Neural cell (in vitro differentiated cells): ENCODE measurements around the gene WDR35. TPM values are rescaled to one million over a fixed set of nuclear protein-coding genes. Genes with fewer than 3 reads are reported as not detected.

Experiments
- H2AFZ ChIP-seq: fragments of 200-600, 300-800 bp; sonication (generic), shearing (Covaris generic); 2 replicates; pipeline ENCODE4 v1.6.0; 2014; ENCODE audit warnings: low read depth, mild to moderate bottlenecking, antibody characterized with exemption, low read length, moderate library complexity
- H3F3A ChIP-seq: fragments of 200-600 bp; shearing (Covaris generic); 2 replicates; pipeline ENCODE4 v1.6.1; 2016; ENCODE audit warnings: mild to moderate bottlenecking, moderate library complexity, mixed read lengths, antibody characterized with exemption, low read length; ENCODE audit not compliant: insufficient read depth, poor library complexity, severe bottlenecking
- H3K27ac ChIP-seq: fragments of 200-600, 300-800 bp; sonication (generic), shearing (Covaris generic); 2 replicates; pipeline ENCODE4 v1.5.1; 2014; ENCODE audit warnings: mild to moderate bottlenecking, low read length, moderate library complexity
- H3K27me3 ChIP-seq: fragments of 300-800, 200-600 bp; sonication (generic), shearing (Covaris generic); 2 replicates; pipeline ENCODE4 v1.6.0; 2014; ENCODE audit warnings: mild to moderate bottlenecking, low read depth, low read length, moderate library complexity; ENCODE audit not compliant: insufficient read depth
- H3K36me3 ChIP-seq: fragments of 300-800, 200-600 bp; sonication (generic), shearing (Covaris generic); 2 replicates; pipeline ENCODE4 v1.5.1; 2014; ENCODE audit warnings: mild to moderate bottlenecking, antibody characterized with exemption, low read length, moderate library complexity; ENCODE audit not compliant: insufficient read depth
- H3K4me2 ChIP-seq: fragments of 300-800, 200-600 bp; sonication (generic), shearing (Covaris generic); 2 replicates; pipeline ENCODE4 v1.6.0; 2014; ENCODE audit warnings: mild to moderate bottlenecking, low read length
- H3K4me3 ChIP-seq: fragments of 300-800, 200-600 bp; sonication (generic), shearing (Covaris generic); 2 replicates; pipeline ENCODE4 v1.5.1; 2014; ENCODE audit warnings: mild to moderate bottlenecking, low read length, moderate library complexity
- H3K79me2 ChIP-seq: fragments of 200-600 bp; shearing (Covaris generic); replicated peaks from 2 replicates; pipeline ENCODE4 v1.6.0; 2014; ENCODE audit warnings: mild to moderate bottlenecking, low read length, moderate library complexity; ENCODE audit not compliant: insufficient read depth
- H3K9ac ChIP-seq: fragments of 300-800, 200-600 bp; sonication (generic), shearing (Covaris generic); 2 replicates; pipeline ENCODE4 v1.6.1; 2016; ENCODE audit warnings: mild to moderate bottlenecking, low read length, mixed read lengths
- H3K9me2 ChIP-seq: fragments of 200-600 bp; shearing (Covaris generic); 2 replicates; pipeline ENCODE4 v1.6.1; 2016; ENCODE audit warnings: mild to moderate bottlenecking, low read length, mixed read lengths; ENCODE audit not compliant: insufficient read depth
- H3K9me3 ChIP-seq: fragments of 200-600, 300-800 bp; sonication (generic), shearing (Covaris generic); 2 replicates; pipeline ENCODE4 v1.6.1; 2016; ENCODE audit warnings: mild to moderate bottlenecking, mixed run types, low read length, moderate library complexity, mixed read lengths
- H4K20me1 ChIP-seq: fragments of 200-600 bp; shearing (Covaris generic); 2 replicates; pipeline ENCODE4 v1.6.1; 2016; ENCODE audit warnings: mild to moderate bottlenecking, mixed run types; ENCODE audit not compliant: insufficient read depth
- EP300 ChIP-seq: fragments of 450-650 bp; conservative IDR thresholded peaks from 2 replicates; pipeline ENCODE4 v1.6.1; 2014; ENCODE audit warnings: antibody characterized with exemption, mild to moderate bottlenecking, moderate library complexity; ENCODE audit not compliant: poor library complexity, severe bottlenecking
- EZH2 ChIP-seq: fragments of 200-600, 300-800 bp; shearing (Covaris generic), sonication (generic); IDR thresholded peaks from 2 replicates; pipeline ENCODE4 v1.6.1; 2014; ENCODE audit warnings: antibody characterized with exemption, low read length, borderline replicate concordance, mild to moderate bottlenecking; ENCODE audit not compliant: insufficient read depth, poor library complexity, severe bottlenecking
- MXI1 ChIP-seq: fragments of 450-650 bp; conservative IDR thresholded peaks from 2 replicates; pipeline ENCODE4 v1.6.1; 2014; ENCODE audit warnings: antibody characterized with exemption, mild to moderate bottlenecking; ENCODE audit not compliant: poor library complexity, severe bottlenecking
- POLR2AphosphoS5 ChIP-seq: IDR thresholded peaks from 2 replicates; pipeline ENCODE4 v1.6.1; 2012
- RAD21 ChIP-seq: fragments of 450-650 bp; conservative IDR thresholded peaks from 2 replicates; pipeline ENCODE4 v1.6.1; 2014; ENCODE audit warnings: antibody characterized with exemption, mild to moderate bottlenecking, moderate library complexity
- SMC3 ChIP-seq: fragments of 450-650 bp; conservative IDR thresholded peaks from 2 replicates; pipeline ENCODE4 v1.6.1; 2014; ENCODE audit warnings: antibody characterized with exemption, mild to moderate bottlenecking, moderate library complexity; ENCODE audit not compliant: poor library complexity
- TAF1 ChIP-seq: IDR thresholded peaks from 2 replicates; pipeline ENCODE4 v1.6.1; 2012; ENCODE audit warnings: low read depth
- polyA plus RNA-seq: library from polyadenylated mRNA; depleted of rRNA; stranded (reverse); fragments of >200 nt; gene quantifications from 2 replicates; pipeline ENCODE4 v1.2.3, GENCODE V29; 2014
- TF ChIP-seq, protein P1 (sequence below): fragments of 450-650 bp; IDR thresholded peaks from 2 replicates; pipeline ENCODE4 v1.5.1; 2014; ENCODE audit warnings: antibody characterized with exemption, mild to moderate bottlenecking, moderate library complexity; ENCODE audit not compliant: poor library complexity, severe bottlenecking
- TF ChIP-seq, protein P2 (sequence below): IDR thresholded peaks from 2 replicates; pipeline ENCODE4 v1.6.1; 2012; ENCODE audit warnings: borderline replicate concordance

Gene WDR35
- polyA plus RNA-seq, 1 donor from 2014 or later = 14.2 TPM

DNA sequence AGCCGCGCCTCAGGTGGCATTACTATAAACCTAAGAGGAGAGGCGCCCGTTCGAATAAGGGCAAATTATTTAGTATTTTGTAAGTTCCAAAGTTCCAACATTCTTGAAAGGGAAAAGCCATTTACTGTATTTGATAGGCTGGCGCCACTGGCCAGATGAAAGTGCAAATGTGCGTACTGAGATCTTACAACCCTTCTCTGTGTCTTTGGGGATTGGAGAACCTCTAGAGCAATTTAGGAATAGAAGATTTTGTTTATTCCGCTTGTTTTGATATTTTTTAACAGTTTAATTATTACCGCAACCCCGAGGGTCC, 467 bp upstream of the WDR35 start:
- H2AFZ ChIP-seq = peak overlapping the region; percentile 80

DNA sequence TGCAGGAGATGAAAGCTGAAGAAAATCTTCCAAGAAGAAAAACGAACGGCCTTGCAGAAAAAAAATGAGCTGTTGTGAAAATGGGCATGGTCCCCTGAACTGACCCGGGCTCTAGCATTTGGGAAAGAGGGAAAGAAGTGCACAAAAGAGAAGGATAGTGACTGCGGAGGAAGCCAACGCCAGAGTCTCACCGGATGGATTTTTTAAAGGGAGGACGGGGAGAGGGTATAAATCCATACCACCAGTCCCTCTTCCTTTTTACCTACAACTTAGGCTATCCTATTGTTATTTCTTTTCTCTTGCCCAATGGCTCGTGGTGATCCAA, 601 bp downstream of the WDR35 start:
- no peak for TF ChIP-seq EZH2
- TF ChIP-seq EP300 = no peak
- no peak for TF ChIP-seq RAD21
- no peak for TF ChIP-seq SMC3
- TF ChIP-seq TAF1 = no peak
- TF ChIP-seq, protein P1, sequence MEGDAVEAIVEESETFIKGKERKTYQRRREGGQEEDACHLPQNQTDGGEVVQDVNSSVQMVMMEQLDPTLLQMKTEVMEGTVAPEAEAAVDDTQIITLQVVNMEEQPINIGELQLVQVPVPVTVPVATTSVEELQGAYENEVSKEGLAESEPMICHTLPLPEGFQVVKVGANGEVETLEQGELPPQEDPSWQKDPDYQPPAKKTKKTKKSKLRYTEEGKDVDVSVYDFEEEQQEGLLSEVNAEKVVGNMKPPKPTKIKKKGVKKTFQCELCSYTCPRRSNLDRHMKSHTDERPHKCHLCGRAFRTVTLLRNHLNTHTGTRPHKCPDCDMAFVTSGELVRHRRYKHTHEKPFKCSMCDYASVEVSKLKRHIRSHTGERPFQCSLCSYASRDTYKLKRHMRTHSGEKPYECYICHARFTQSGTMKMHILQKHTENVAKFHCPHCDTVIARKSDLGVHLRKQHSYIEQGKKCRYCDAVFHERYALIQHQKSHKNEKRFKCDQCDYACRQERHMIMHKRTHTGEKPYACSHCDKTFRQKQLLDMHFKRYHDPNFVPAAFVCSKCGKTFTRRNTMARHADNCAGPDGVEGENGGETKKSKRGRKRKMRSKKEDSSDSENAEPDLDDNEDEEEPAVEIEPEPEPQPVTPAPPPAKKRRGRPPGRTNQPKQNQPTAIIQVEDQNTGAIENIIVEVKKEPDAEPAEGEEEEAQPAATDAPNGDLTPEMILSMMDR = no peak
- TF ChIP-seq, protein P2, sequence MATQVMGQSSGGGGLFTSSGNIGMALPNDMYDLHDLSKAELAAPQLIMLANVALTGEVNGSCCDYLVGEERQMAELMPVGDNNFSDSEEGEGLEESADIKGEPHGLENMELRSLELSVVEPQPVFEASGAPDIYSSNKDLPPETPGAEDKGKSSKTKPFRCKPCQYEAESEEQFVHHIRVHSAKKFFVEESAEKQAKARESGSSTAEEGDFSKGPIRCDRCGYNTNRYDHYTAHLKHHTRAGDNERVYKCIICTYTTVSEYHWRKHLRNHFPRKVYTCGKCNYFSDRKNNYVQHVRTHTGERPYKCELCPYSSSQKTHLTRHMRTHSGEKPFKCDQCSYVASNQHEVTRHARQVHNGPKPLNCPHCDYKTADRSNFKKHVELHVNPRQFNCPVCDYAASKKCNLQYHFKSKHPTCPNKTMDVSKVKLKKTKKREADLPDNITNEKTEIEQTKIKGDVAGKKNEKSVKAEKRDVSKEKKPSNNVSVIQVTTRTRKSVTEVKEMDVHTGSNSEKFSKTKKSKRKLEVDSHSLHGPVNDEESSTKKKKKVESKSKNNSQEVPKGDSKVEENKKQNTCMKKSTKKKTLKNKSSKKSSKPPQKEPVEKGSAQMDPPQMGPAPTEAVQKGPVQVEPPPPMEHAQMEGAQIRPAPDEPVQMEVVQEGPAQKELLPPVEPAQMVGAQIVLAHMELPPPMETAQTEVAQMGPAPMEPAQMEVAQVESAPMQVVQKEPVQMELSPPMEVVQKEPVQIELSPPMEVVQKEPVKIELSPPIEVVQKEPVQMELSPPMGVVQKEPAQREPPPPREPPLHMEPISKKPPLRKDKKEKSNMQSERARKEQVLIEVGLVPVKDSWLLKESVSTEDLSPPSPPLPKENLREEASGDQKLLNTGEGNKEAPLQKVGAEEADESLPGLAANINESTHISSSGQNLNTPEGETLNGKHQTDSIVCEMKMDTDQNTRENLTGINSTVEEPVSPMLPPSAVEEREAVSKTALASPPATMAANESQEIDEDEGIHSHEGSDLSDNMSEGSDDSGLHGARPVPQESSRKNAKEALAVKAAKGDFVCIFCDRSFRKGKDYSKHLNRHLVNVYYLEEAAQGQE = no peak
- TF ChIP-seq MXI1 = no peak
- TF ChIP-seq POLR2AphosphoS5 = no peak
- no peaks in the 10 kb centered on the region for H3K9me3 ChIP-seq
- no peaks in the 10 kb centered on the region for H3K9me2 ChIP-seq
- peak overlapping the region; percentile 72 for H3K27ac ChIP-seq
- H3K4me3 ChIP-seq = peak overlapping the region; percentile 77
- H3K36me3 ChIP-seq = no peaks in the 10 kb centered on the region
- peaks cover 18% of the 10 kb centered on the region for H3K79me2 ChIP-seq
- no peaks in the 10 kb centered on the region for H3F3A ChIP-seq
- peak overlapping the region; percentile 78 for H3K4me2 ChIP-seq
- H3K9ac ChIP-seq = peak overlapping the region; percentile 75
- no peaks in the 10 kb centered on the region for H4K20me1 ChIP-seq
- H2AFZ ChIP-seq = peak overlapping the region; percentile 80
- H3K27me3 ChIP-seq = no peaks in the 10 kb centered on the region

More for the DNA sequence above, 467 bp upstream of the WDR35 start:
- H3K9ac ChIP-seq = peak overlapping the region; percentile 75
- H3K4me3 ChIP-seq = peak overlapping the region; percentile 77
- H4K20me1 ChIP-seq = no peaks in the 10 kb centered on the region
- H3K9me2 ChIP-seq = no peaks in the 10 kb centered on the region
- H3K36me3 ChIP-seq = no peaks in the 10 kb centered on the region
- H3K27ac ChIP-seq = peak overlapping the region; percentile 72
- H3K27me3 ChIP-seq = no peaks in the 10 kb centered on the region
- H3K79me2 ChIP-seq = peaks cover 18% of the 10 kb centered on the region
- peak overlapping the region; percentile 78 for H3K4me2 ChIP-seq
- TF ChIP-seq, protein P1 = peak; percentile 23
- no peak for TF ChIP-seq POLR2AphosphoS5
- no peaks in the 10 kb centered on the region for H3F3A ChIP-seq
- H3K9me3 ChIP-seq = no peaks in the 10 kb centered on the region
